Measurements from ENCODE around the gene FAM177B.
A peak's percentile ranks its signal among the peaks of the same experiment; 100 is the strongest.

FAM177B gene

DNA sequence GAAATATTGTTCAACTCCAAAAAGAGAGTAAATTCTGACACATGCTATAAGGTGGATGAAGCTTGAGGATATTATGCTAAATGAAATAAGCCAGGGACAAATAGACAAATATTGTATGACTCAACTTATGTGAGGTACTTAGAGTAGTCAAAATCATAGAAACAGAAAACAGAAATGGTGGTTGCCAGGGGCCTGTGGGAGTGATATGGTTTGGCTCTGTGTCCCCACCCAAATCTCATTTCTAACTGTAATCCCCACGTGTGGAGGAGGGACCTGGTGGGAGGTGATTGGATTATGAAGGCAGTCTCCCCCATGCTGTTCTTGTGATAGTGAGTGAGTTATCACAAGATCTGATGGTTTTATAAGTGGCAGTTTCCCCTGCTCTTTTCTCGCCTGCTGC, 53.1 kb downstream of the FAM177B start:
- Mint-ChIP-seq H3K27ac (no peak overlapping the region), H3K4me1 (no peaks in the 10 kb centered on the region), H3K36me3 (ENCODE audit: low read depth) (no peaks in the 10 kb centered on the region), H3K27me3 (ENCODE audit: low read depth, poor library complexity) (peaks cover 10% of the 10 kb centered on the region), H3K4me3 (no peak overlapping the region), H3K9me3 (peaks cover 10% of the 10 kb centered on the region)
- TF ChIP-seq, protein P1, sequence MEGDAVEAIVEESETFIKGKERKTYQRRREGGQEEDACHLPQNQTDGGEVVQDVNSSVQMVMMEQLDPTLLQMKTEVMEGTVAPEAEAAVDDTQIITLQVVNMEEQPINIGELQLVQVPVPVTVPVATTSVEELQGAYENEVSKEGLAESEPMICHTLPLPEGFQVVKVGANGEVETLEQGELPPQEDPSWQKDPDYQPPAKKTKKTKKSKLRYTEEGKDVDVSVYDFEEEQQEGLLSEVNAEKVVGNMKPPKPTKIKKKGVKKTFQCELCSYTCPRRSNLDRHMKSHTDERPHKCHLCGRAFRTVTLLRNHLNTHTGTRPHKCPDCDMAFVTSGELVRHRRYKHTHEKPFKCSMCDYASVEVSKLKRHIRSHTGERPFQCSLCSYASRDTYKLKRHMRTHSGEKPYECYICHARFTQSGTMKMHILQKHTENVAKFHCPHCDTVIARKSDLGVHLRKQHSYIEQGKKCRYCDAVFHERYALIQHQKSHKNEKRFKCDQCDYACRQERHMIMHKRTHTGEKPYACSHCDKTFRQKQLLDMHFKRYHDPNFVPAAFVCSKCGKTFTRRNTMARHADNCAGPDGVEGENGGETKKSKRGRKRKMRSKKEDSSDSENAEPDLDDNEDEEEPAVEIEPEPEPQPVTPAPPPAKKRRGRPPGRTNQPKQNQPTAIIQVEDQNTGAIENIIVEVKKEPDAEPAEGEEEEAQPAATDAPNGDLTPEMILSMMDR (IDR thresholded peaks at IDR 0.05) = no peak
- no peak for DNase-seq

DNA sequence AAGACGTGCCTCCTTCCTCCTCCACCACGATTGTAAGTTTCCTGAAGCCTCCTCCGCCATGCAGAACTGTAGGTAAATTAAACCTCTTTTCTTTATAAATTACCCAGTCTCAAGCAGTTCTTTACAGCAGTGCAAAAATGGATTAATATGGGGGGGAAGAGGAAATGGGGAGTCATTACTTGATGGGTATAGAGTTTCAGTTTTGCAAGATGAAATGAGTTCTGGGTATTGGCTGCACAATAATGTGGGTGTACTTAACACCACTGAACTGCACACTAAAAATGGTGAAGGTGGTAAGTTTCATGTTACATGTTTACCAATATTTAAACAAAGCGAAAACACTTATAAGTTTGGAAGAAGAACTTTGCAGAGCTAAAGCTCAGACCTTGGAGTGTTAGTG, 53.5 kb downstream of the FAM177B start:
- TF ChIP-seq, protein P1 (IDR thresholded peaks at IDR 0.05) = no peak
- no peaks in the 10 kb centered on the region for H3K36me3 Mint-ChIP-seq (ENCODE audit: low read depth)
- H3K9me3 Mint-ChIP-seq = peaks cover 10% of the 10 kb centered on the region
- DNase-seq = no peak
- no peak overlapping the region for H3K27ac Mint-ChIP-seq
- H3K4me1 Mint-ChIP-seq = no peaks in the 10 kb centered on the region
- H3K27me3 Mint-ChIP-seq (ENCODE audit: low read depth, poor library complexity) = peaks cover 10% of the 10 kb centered on the region
- no peak overlapping the region for H3K4me3 Mint-ChIP-seq

DNA sequence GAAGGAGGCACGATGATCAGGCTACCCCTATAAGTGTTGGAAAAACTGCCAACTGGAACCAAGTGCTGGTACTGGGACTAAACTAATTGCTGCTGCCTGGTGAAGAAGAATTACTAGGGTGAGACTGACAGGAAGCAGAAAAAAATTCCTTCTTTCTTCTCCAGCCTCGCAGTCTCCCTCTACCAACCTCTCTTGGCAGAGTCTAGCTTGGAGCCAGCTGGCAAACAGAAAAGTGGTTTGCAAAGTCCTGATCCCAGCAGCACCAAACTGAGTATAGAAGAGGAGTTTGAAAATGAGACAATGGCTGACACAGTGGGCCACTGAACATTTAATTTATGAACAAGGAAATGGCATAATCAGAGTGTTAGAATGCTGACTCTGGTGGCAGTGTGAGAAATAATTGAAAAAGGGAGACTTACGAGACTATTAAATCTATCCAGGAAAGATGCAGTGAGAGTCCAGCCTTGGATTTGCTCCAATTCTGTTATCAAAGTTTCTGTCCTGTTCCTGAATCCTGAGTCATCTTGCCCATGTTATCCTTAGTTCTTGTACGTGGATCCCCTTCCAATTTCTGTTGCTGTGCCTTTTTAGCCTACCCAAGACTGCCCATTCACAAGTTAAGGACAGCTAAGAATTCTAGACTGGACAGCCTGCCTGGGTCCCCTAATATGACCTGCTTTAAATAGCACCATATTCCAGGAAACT, 54.2 kb downstream of the FAM177B start:
- Mint-ChIP-seq H3K4me1 (no peaks in the 10 kb centered on the region), H3K36me3 (ENCODE audit: low read depth) (no peaks in the 10 kb centered on the region), H3K27me3 (ENCODE audit: low read depth, poor library complexity) (peaks cover 8% of the 10 kb centered on the region), H3K27ac (no peak overlapping the region), H3K9me3 (peaks cover 10% of the 10 kb centered on the region), H3K4me3 (no peak overlapping the region)
- DNase-seq = no peak
- TF ChIP-seq, protein P1 (IDR thresholded peaks at IDR 0.05) = no peak

DNA sequence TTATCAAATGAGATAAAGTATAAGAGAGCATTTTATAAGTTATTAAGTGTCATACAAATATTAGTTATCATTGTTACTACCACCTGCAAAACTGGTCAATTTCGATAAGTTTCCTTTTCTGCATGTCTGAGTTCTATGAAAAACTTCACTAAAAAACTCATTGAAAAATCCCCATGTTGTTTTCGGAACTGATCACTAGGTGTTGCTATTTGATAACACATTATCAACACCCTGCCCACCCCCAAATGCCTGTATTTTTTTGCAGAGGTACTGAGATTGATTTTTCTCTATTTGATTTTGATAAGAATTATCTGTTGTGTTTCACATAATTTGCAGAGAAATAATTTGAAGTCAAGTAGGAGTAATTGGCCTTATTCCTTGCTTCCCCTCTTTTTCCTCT, 55.7 kb downstream of the FAM177B start:
- Mint-ChIP-seq H3K9me3 (peaks cover 10% of the 10 kb centered on the region), H3K27me3 (ENCODE audit: low read depth, poor library complexity) (peaks cover 8% of the 10 kb centered on the region), H3K4me3 (no peak overlapping the region), H3K4me1 (no peaks in the 10 kb centered on the region), H3K27ac (no peak overlapping the region), H3K36me3 (ENCODE audit: low read depth) (no peaks in the 10 kb centered on the region)
- TF ChIP-seq, protein P1 (IDR thresholded peaks at IDR 0.05) = peak; percentile 60
- DNase-seq = no peak

DNA sequence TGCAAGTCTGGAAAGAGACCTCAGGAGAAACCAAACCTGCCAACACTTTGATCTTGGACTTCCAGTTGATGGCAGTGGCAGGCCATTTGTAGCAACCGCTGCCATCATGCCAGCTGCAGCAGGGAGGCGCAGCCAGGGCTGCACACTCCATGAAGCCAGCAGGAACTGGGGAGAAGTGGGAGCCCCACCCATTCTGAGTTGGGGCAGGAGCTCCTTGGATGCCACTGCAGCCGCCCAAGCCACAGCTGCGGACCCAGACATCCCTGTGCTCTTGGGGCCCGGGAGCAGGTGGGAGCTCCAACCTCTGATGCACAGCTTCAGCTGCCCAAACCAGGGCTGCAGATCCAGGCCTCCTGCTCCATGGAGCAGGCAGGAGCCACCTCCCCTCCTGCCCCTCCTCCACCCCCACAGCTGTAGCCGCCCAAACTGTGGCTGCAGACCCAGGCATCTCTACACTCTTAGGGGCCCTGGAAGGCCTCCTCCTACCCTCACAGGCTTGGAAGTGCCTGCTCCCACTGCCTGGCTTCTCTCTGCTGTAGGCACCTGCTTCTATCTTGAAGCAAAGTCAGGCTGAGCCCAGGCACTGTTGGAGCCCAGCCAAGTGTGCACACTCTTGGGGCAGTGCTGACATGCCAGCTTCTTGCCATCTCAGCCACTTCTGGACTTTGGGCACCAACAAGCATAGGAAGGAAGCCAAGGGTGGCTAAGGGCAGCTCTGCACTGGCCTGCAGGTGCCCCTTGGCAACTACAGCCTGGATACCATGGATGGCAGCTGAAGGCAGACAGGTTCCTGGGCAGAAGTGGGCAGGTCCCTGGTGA, 57.9 kb downstream of the FAM177B start:
- Mint-ChIP-seq H3K27me3 (ENCODE audit: low read depth, poor library complexity) (peaks cover 8% of the 10 kb centered on the region), H3K9me3 (peaks cover 4% of the 10 kb centered on the region), H3K36me3 (ENCODE audit: low read depth) (no peaks in the 10 kb centered on the region), H3K4me3 (no peak overlapping the region), H3K27ac (no peak overlapping the region), H3K4me1 (no peaks in the 10 kb centered on the region)
- DNase-seq = no peak
- TF ChIP-seq, protein P1 (IDR thresholded peaks at IDR 0.05) = no peak

All from nephron progenitor cell (in vitro differentiated cells).